IPS-15b (cell line): ENCODE results near the gene LSM7.

ENCODE experiments used
- H3K27me3 ChIP-seq: one replicate; pipeline ENCODE4 v1.6.1; 2013; ENCODE audit warnings: low read length; ENCODE audit not compliant: control insufficient read depth, insufficient read depth
- H3K36me3 ChIP-seq: one replicate; pipeline ENCODE4 v1.6.1; 2013; ENCODE audit warnings: low read length; ENCODE audit not compliant: control insufficient read depth, insufficient read depth
- H3K4me1 ChIP-seq: one replicate; pipeline ENCODE4 v1.6.1; 2013; ENCODE audit warnings: mild to moderate bottlenecking, low read length; ENCODE audit not compliant: control insufficient read depth, insufficient read depth
- H3K4me3 ChIP-seq: one replicate; pipeline ENCODE4 v1.5.1; 2013; ENCODE audit warnings: low read depth, low read length
- H3K9ac ChIP-seq: one replicate; pipeline ENCODE4 v1.6.1; 2013; ENCODE audit warnings: low read depth, mild to moderate bottlenecking, low read length
- H3K9me3 ChIP-seq: one replicate; pipeline ENCODE4 v1.6.1; 2013; ENCODE audit warnings: mild to moderate bottlenecking, low read length; ENCODE audit not compliant: control insufficient read depth, insufficient read depth

Gene LSM7

GRCh38 chr19:2341244-2341751 is 12.9 kb upstream of the LSM7 start:
- H3K4me1 ChIP-seq = no peaks in the 10 kb centered on the region
- no peak overlapping the region for H3K9ac ChIP-seq
- no peaks in the 10 kb centered on the region for H3K27me3 ChIP-seq
- H3K9me3 ChIP-seq = no peaks in the 10 kb centered on the region
- H3K4me3 ChIP-seq = no peak overlapping the region
- H3K36me3 ChIP-seq = peaks cover 49% of the 10 kb centered on the region

GRCh38 chr19:2340496-2341243 is 12.3 kb upstream of the LSM7 start:
- Histone ChIP-seq H3K9me3 (no peaks in the 10 kb centered on the region), H3K4me1 (no peaks in the 10 kb centered on the region), H3K27me3 (no peaks in the 10 kb centered on the region), H3K4me3 (no peak overlapping the region), H3K9ac (no peak overlapping the region), H3K36me3 (peaks cover 47% of the 10 kb centered on the region)

DNA sequence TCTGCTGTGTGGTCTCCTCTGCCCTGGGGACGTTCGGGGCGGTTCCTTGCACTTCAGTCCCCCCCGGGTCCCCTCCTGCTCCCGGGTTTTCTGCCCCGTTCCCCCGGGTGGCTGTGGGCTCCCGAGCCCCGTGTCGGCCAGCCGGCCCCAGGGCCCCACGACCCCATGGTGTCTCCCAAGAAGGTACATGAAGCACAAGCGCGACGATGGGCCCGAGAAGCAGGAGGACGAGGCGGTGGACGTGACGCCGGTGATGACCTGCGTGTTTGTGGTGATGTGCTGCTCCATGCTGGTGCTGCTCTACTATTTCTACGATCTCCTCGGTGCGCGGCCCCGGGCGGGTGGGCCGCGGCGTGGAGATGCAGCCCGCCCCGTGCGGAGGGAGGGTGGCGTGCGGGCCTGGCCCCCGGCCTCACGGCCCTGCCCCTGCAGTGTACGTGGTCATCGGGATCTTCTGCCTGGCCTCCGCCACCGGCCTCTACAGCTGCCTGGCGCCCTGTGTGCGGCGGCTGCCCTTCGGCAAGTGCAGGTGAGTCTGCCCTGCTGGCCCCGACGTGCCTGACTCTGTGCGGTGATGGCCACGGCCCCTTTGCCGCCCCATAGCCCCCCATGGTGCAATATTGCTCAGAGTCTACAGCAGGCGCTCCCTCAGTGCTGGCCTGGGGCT is 11.4 kb upstream of the LSM7 start:
- no peaks in the 10 kb centered on the region for H3K4me1 ChIP-seq
- no peak overlapping the region for H3K4me3 ChIP-seq
- H3K9ac ChIP-seq = no peak overlapping the region
- H3K36me3 ChIP-seq = peaks cover 42% of the 10 kb centered on the region
- no peaks in the 10 kb centered on the region for H3K9me3 ChIP-seq
- no peaks in the 10 kb centered on the region for H3K27me3 ChIP-seq

GRCh38 chr19:2338751-2339643 is 10.6 kb upstream of the LSM7 start:
- H3K9ac ChIP-seq = no peak overlapping the region

GRCh38 chr19:2338055-2338615 is 9.7 kb upstream of the LSM7 start:
- H3K4me1 ChIP-seq = no peaks in the 10 kb centered on the region
- H3K9ac ChIP-seq = no peak overlapping the region
- H3K36me3 ChIP-seq = peaks cover 37% of the 10 kb centered on the region
- H3K9me3 ChIP-seq = no peaks in the 10 kb centered on the region
- no peaks in the 10 kb centered on the region for H3K27me3 ChIP-seq
- H3K4me3 ChIP-seq = no peak overlapping the region

More at GRCh38 chr19:2338751-2339643, 10.6 kb upstream of the LSM7 start:
- no peaks in the 10 kb centered on the region for H3K9me3 ChIP-seq
- H3K36me3 ChIP-seq = peaks cover 37% of the 10 kb centered on the region
- no peak overlapping the region for H3K4me3 ChIP-seq
- no peaks in the 10 kb centered on the region for H3K4me1 ChIP-seq
- no peaks in the 10 kb centered on the region for H3K27me3 ChIP-seq

- Histone ChIP-seq H3K36me3 (peaks cover 31% of the 10 kb centered on the region), H3K9ac (no peak overlapping the region), H3K27me3 (no peaks in the 10 kb centered on the region), H3K9me3 (no peaks in the 10 kb centered on the region), H3K4me3 (no peak overlapping the region), H3K4me1 (no peaks in the 10 kb centered on the region)
These were observed 8.9 kb upstream of the LSM7 start for GRCh38 chr19:2337329-2337707.

DNA sequence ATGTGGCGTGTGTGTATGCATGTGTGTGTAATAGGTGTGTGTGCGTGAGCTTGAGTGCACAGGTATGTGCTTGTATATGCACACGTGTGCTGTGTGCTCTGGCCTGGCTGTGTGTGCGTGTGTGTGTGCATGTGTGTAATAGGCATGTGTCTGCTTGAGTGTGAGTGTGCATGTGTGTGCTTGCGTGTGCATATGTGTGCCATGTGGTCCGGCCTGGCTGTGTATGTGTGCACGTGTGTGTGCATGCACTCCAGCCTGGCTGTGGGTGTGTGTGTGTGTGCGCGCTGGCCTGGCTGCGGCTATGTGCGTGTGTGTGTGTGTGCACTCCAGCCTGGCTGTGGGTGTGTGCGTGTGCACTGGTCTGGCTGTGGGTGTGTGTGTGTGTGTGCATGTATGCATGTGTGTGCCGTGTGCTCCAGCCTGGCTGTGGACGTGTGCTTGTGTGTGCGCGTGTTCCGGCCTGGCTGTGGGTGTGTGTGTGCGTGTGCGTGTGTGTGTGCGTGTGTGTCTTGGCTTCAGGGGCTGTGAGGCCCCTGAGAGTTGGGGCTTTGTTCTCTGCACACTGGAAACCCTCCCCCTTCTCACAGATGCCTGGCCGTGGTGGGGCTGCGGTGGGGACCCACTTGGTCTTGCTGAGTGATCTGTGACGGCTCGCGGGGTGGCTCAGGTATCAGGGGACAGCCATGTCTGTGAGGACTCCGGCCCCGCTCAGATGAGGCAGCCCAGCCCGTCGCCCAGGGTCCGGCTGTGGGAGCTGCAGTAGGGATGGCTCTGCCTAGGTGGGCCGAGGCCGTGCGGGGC is 8.3 kb upstream of the LSM7 start:
- no peaks in the 10 kb centered on the region for H3K9me3 ChIP-seq
- H3K9ac ChIP-seq = no peak overlapping the region
- no peaks in the 10 kb centered on the region for H3K27me3 ChIP-seq
- H3K36me3 ChIP-seq = peaks cover 31% of the 10 kb centered on the region
- no peak overlapping the region for H3K4me3 ChIP-seq
- peaks cover under 1% of the 10 kb centered on the region for H3K4me1 ChIP-seq

GRCh38 chr19:2335848-2336247 is 7.5 kb upstream of the LSM7 start:
- Histone ChIP-seq H3K9me3 (no peaks in the 10 kb centered on the region), H3K36me3 (peaks cover 25% of the 10 kb centered on the region), H3K4me1 (peaks cover 5% of the 10 kb centered on the region), H3K4me3 (no peak overlapping the region), H3K9ac (no peak overlapping the region), H3K27me3 (no peaks in the 10 kb centered on the region)

DNA sequence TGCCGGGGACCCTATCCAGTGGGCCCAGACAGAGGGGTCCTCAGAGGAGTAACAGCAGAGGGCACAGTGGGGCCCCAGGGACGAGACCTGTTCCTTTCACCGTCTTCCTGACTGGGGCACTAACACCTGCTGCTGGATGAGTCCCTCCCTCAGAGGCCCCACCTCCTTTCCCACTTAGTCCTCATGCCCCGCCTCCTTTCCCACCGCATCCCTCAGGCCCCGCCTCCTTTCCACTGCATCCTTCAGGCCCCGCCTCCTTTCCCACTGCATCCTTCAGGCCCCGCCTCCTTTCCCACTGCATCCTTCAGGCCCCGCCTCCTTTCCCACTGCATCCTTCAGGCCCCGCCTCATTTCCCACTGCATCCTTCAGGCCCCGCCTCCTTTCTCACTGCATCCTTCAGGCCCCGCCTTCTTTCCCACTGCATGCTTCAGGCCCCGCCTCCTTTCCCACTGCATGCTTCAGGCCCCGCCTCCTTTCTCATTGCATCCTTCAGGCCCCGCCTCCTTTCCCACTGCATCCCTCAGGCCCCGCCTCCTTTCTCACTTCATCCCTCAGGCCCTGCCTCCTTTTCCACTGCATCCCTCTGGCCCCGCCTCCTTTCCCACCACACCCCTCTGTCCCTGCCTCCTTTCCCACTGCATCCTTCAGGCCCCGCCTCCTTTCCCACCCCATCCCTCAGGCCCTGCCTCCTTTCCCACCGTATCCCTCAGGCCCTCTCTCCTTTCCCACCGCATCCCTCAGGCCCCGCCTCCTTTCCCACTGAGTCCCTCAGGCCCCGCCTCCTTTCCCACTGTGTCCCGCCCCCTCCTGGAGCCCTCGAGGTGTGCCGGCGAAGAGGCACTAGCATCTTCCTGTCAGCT is 6.8 kb upstream of the LSM7 start:
- Histone ChIP-seq H3K9me3 (no peaks in the 10 kb centered on the region), H3K4me1 (peaks cover 5% of the 10 kb centered on the region), H3K4me3 (no peak overlapping the region), H3K36me3 (peaks cover 20% of the 10 kb centered on the region), H3K27me3 (no peaks in the 10 kb centered on the region), H3K9ac (no peak overlapping the region)

DNA sequence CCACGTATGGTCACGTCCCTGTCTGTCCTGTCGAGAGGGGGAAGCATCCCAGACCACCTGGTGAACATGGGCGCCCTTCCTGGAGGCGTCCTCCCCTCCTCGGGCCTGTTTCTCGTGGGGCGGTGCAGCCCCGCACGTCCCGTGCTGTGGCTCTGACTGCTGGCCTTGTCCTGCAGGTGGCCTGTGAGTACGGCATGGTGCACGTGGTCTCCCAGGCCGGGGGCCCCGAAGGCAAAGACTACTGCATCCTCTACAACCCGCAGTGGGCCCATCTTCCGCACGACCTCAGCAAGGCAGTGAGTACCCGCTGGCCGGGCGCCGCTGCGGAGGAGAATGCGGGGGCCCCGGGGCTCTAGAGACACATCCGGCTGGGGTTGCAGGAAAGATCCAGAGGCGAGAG is 6.0 kb upstream of the LSM7 start:
- peaks cover 15% of the 10 kb centered on the region for H3K36me3 ChIP-seq
- no peak overlapping the region for H3K9ac ChIP-seq
- no peak overlapping the region for H3K4me3 ChIP-seq
- H3K27me3 ChIP-seq = no peaks in the 10 kb centered on the region
- H3K4me1 ChIP-seq = peaks cover 8% of the 10 kb centered on the region
- H3K9me3 ChIP-seq = no peaks in the 10 kb centered on the region
